GM21515 (cell line): ENCODE measurements around the gene OBP2A.
"Not testable (repeated sequence)": the region's sequence is repeated elsewhere in the genome, so short reads cannot be mapped to it uniquely, and the experiment has no call there.

Source experiments
- ATAC-seq: cut with Tn5 transposase; IDR thresholded peaks from one replicate; pipeline ENCODE4 v1.9.1; 2021; ENCODE audit not compliant: unreplicated experiment

OBP2A gene, protein sequence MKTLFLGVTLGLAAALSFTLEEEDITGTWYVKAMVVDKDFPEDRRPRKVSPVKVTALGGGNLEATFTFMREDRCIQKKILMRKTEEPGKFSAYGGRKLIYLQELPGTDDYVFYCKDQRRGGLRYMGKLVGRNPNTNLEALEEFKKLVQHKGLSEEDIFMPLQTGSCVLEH

DNA sequence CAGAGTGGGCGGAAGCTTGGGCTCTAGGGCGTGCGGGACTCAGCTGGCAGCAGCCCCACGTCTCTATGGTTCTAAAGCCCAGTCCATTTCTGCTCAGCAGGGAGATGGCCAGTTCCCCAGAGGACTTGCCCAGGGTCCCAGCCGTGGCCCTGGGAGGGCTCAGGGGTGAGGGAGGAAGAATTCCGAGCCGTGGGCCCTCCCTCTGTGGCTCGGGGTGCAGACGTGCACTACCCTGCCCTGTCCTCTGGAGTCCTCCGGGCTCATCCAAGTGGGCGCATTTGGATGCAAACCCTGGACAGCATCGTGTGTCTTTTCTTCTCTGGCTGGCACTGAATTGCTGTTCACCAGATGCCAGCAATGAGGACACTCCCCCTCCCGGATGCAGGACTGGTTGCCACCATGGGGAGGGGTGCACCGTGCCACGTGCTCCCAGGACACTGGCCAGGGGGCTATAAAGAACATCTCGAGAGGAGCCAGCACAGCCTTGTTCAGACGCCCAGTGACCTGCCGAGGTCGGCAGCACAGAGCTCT is at the start of gene OBP2A:
TSS of gene OBP2A (plus strand) at position 481 of the 531 bp plus-strand sequence. CDS start 55 bp downstream, outside the sequence.
- ATAC-seq, result not testable (repeated sequence)

DNA sequence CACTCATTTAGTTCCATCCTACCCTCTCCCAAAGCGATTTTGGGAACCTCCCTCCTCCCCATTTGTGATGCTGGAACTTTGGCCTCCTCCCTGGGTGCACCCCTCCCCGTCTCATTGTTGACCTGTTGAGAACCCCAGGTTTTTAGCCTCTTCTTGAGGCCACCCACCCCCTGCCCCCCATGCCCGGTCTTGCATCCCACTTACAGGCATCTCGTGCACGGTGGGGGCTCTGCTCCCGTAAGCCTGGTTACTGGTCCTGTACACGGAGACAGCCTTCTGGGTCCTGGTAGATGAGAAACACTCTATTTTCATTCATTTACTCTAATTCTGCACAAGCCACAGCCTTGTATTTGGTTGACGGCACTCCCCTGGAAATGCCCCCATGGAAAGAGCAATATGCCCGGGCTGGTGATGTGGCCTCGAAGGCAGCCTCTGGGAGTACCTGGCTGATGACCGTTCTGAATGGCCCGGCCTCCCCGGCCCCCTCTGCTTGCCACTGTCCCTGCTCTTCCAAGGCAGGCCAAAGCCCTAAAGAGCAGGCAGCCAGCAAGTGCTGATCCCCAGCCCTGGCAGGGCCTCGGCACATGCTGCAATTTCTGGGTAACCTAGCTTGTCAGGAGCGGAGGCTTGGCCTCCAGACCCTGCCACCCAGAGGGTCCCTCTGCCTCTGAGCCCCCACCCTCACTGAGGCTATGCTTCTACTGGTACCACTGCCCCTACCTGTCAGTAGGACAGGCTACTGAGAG is 47.4 kb upstream of the OBP2A start:
- ATAC-seq, result no peak

DNA sequence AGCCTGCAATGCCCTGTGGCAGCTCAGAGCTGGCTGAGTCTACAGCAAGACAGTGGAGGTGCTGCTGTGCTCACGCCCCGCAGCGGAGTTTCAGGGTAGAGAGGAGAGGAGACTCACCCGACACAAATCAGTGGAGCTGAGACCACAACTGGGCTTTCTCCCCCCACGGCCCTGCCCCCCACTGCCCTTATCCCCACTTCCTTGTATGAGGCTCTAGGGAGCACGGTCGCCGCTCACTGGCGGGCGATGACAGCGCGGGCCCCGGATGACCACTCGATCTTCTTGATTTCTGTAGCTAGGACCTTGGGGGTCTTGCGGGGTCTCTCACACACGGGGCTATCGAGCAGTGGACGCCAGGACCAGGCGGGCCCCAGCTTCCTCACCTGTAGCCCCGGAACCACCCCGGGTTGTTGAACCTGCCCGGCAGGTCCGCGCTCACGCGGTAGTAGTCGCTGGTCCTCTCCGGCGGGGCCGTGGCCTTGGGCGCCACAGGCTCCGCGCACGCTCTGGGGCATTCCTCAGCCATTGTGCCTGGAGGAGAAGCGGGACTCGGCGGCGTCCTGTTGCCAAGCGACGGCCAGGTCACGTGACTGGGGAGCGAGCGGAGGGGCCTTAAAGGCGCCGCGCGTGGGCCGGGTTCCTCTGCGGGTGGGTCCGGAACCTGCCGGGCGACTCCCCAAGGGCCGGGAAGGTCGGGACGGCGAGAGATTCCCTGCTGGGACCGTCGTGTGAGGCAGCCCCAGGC is 46.4 kb upstream of the OBP2A start:
- ATAC-seq, result peak; percentile 62

DNA sequence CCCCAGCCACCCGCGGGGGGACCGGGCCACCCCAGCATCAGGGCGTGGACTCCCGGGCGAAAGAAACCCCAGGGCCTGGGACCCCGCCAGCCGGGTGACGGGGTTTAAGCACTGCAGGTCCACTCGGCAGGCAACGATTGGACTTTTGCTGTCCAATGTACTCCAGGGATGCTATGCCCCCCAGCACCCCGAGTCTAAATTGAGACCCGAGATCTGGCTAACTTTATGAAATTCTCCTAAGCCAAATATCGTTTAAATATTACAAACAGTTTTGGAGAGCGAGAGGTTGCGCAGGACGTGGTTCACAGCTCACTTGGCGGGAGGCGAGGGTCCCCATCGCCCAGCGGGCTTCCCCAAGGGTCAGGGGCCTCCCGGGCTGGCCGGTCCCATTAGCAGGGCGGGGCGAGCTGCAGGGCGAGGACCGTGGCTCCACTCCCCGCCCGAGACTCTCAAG is 45.8 kb upstream of the OBP2A start:
- ATAC-seq, result no peak

DNA sequence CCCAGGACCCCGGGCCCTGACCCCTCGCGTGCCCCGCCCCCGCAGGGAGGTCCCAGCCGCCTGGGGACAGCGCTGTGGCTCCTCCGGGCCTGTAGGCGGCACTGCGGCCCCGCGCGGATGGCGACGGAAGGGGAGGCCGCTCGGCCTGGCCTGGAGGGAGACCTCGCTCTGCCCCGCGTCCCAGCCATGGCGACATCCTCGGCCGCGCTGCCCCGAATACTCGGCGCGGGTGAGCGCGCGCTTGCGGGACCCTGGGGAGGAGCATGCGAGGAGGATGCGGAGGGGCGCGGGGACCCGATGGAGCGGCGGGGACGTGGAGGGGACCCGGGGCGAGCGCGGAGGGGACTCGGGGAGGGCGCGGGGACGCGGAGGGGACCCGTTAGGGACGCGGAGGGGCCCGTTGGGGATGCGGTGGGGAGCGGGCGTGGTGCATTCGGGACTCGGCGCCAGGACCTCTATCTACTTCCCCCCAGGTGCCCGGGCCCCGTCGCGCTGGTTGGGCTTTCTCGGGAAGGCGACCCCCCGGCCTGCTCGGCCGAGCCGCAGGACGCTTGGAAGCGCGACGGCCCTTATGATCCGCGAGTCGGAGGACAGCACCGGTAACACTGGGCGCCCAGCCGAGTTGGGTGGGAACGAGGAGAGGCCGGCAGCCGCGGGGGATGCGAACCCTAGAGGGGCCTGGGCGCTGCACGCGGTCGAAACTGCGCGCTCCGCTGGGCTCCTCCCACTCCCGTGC is 45.2 kb upstream of the OBP2A start, which contains the start of gene MRPS2:
TSS of gene MRPS2 (plus strand) at position 158 of the 736 bp plus-strand sequence. CDS start at position 187, 29 bp downstream.
- peak; percentile 79 for ATAC-seq

DNA sequence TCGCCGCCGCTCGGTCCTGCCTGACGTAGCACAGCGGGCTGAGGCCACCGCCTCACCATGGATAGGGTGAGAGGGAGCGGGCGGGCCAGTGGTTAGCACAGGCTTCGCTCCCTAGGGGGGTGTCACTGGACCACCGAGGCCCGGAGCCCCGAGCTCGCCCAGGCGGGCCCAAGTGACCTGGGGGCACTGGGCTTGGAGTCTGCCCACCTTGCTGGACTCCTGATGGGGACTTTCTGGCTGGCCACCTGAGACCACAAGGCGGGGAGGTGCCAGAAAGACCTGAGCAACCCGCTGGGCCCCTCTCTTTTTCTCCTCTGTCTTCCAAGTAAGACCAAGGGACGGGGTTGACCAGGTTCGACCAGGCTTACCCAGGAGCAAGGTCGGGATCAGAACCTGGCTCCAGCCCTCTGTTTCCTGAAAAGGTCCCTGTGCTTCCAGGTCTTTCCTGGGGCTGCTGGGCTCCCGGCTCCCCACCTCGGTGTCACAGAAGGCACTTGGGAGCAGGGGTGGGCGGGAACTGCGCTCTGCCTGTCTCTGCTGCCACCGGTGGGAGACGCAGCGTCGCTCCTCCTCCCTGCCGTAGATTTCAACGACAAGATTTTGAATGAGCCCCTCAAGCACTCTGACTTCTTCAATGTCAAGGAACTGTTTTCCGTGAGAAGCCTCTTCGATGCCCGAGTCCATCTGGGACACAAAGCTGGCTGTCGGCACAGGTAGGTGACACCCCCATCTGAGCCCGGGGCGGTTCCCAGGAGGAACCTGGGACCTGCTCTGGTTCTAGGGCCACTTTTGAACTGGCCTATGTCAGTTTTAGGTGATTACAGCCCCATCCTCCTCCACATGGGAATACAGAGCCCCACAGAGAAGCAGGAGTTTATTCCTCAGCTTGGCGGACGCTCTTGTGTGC is 44.4 kb upstream of the OBP2A start:
- peak; percentile 40 for ATAC-seq

DNA sequence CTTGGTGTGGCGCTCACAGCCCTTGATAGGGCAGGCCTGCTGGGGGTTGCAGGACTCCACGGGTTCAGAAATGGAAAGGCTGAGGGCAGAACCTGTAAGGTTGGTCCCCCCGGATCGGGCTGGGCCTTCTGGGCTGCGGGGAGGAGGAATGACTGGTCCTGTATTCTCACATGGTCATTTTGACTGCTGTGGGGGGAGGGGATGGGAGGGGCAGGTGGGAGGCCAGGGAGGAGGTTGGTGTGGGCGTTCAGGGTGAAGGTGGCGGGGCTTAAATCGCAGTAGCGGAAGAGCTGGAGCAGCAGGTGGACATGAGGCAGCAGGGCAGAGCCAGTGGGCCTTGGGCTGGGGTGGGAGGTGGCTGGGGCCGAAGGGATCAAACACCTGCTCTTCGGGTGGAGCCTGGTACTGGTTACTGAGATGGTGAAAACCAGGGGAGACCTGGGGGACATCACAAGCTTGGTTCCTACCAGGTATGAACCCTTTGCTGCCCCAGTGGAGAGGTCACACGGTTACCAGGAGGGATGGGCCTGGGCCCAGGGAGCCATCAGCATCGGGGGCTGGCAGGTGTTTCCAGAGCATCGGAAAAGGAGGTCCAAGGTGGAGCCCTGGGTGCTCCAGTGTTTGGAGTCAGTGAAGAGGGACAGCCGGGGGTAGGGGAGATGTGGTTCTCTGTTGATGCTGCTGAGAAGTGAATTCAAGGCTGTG is 43.6 kb upstream of the OBP2A start:
- no peak for ATAC-seq

DNA sequence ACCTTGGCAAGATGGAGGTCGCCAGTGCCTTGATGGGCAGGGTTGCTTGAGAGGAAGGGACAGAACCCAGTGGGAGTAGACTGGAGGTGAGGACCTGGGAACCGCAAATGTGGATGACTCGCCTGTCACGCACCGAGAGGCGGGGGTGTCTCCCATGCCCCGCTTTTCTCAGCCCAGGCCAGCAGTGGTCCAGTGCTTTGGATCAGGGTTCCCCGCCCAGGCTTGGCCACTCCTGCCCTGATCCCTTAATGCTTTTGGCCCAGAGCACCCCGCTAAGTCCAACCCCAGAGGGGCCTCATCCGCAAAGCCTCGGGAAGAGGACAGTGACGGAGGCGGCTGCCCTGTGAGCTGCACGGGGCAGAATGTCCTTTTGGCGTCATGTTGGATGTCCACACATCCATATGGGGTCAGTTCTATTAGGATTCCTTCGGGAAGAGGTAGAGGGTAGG is 43.0 kb upstream of the OBP2A start:
- no peak for ATAC-seq

DNA sequence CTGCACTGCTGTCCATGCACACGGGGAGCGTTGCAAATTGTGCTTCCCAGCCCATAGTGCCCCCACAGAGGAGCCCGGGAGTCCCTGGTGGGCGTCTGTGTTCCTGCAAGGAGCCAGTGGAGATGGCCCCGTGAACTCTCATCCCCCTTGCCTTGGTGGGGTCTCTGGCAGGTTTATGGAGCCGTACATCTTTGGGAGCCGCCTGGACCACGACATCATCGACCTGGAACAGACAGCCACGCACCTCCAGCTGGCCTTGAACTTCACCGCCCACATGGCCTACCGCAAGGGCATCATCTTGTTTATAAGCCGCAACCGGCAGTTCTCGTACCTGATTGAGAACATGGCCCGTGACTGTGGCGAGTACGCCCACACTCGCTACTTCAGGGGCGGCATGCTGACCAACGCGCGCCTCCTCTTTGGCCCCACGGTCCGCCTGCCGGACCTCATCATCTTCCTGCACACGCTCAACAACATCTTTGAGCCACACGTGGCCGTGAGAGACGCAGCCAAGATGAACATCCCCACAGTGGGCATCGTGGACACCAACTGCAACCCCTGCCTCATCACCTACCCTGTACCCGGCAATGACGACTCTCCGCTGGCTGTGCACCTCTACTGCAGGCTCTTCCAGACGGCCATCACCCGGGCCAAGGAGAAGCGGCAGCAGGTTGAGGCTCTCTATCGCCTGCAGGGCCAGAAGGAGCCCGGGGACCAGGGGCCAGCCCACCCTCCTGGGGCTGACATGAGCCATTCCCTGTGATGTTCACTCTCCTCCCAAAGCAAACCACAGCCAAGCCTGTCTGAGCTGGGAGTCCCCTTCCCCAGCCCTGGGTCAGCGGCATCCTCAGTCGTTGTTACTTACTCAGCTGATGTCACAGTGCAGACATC is 42.3 kb upstream of the OBP2A start:
- ATAC-seq, result no peak

DNA sequence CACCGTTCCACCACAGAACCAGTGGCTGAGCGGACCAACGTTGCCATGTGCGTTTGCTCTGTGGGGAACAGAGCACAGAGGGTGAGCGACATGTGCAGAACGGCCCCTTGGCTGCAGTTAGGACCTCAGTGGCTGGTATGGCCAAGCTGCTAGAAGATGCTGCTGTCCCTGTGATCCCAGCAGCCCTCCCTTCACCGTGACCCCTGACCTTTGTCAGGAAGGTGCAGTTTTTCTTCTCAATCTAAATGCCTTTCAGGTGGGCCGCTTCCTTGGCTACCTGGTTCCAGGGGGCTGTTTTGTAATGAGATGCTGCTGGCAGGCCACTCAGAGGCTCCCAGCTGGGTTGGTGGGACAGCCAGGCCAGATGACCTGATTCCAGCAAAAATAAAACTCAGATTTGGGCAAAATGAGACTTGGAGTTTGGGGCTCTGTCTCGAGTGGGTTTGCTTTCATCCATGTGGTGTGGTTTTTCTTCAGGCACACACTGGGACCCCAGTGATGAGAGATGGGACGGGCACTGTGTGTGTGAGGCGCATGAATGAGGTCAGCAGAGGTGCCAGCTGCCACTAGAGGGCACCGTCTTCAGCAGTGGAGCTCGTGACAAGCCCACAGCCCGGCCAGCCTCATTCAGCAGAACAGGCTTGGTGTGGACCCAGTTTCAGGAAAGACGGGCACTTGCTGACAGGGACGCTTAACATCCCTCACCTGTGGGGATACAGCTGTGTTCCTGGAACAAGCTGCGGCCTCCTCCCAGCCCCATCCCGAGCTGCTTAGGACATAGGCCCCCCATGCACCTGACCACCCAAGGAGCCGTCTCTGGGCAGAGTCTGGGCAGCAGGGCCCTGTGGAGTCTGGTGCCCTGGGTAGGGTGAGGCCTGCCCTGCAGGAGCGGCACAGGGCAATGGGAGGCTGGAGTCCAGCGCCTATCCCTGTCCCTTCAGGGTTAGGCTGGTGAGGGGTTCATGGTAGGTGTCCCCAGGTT is 41.4 kb upstream of the OBP2A start:
- ATAC-seq, result no peak

DNA sequence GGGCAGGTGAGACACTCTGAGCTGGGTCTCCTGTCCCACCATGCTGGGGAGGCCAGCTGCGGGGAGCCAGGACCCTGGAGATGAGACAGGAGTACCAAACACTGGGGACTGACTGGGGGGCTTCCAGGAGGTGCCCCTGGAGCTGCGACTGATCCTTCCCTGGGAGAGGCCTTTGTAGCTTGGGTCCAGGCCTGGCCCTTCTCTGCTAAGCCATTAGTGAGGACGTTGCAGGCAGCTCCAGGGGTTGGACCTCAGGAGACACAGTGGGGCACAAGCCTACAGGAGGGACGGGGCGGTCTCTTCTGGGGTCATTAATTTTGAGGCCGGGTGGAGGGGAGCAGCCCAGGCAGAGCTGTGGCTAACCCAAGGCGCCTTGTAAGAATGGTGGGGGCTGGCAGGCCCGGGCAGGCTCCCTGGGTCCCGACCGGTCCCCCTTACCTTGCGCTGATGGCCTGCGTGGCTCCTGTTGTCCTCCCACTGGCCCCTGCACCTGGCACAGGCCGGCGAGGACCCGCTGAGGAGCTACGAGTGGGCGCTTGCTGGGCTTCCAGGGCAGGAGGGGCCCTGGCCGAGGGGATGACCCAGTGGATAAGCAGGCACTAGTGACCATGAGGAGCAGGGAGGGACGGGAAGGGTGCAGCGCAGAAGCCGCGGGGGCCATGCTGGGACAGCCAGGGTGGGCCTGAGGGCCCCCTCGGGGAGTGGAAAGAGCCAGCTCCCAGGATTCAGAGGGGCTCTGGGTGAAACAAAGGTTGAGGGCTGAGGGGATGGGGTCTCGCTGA is 40.3 kb upstream of the OBP2A start:
- ATAC-seq, result no peak

DNA sequence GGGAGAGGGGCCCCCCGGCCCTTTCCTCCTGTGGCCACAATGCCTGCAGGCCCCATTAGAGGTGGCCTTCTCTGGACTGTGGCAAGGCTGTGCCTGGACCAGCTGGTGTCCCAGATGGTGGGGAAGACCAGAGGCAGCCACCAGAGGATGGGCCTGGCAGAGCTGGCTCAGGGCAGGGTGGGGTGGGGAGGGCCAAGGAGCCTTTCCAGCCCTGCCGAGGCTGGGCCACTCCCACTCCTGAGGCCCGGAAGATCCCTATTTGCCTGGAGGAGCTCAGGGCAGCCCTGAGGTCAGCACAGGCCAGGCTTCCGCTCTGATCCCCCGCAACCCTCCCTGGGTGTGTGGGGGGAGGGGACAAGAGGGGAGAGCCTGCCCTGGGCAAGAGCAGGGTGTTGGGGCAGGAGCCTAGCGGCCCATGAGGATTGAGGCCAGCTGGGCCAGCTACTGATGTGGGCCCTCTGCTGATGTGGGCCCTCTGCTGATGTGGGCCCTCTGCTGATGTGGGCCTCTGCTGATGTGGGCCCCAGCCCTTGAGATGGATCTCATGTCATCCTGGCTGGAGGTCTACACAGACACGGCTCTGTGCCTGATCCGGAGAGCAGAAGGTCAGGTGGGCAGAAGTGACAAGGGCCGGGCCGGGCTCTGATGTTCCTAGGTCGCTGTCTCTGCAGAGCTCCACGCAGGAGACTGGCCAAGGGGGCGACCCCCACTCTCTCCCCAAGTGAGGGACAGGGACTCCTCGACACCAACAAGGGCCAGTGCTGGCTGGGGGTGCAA is 39.4 kb upstream of the OBP2A start:
- no peak for ATAC-seq

DNA sequence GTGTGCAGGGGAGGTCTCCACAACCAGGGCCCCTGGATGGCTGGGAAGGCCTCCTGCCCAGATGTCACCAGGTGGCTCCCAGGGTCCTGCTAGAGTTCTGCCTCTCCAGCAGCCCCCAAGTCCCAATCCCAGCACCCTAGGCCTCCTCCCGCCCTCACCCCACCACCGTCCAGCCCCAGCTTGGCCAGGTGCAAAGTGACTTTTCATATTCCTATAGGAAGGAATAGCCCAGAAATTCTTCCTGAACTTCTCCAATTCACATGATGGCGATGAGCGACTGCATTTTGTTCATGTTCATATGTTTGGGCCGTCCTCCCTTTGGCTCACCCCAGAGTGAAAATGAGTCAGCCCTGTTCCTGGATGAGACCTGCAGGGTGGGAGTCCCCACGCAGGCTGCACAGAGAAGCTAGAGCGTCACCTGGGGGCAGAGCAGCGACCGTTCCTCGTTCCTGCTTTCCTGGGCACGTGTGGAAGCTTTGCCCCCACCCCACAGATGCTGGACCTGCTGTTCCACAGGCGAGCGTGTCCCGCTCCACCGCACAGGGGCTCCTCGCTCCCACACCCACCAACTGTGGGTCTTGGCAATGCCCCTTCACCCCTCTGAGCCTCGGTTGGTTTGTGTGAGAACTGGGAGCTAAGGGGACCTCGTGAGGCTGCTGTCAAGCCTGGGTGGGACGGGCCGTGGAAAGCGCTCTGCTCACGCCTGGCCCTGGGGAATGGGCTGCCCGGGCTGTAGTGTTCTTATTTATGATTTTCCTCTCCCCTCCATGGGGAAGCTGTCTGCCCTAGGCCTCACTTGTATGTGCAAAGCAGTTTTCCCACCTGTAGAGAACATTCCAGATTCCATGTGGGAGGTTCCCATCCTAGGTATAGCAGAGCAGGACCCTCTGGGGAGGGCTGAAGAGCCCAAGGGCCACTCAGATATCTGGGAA is 38.6 kb upstream of the OBP2A start:
- no peak for ATAC-seq

DNA sequence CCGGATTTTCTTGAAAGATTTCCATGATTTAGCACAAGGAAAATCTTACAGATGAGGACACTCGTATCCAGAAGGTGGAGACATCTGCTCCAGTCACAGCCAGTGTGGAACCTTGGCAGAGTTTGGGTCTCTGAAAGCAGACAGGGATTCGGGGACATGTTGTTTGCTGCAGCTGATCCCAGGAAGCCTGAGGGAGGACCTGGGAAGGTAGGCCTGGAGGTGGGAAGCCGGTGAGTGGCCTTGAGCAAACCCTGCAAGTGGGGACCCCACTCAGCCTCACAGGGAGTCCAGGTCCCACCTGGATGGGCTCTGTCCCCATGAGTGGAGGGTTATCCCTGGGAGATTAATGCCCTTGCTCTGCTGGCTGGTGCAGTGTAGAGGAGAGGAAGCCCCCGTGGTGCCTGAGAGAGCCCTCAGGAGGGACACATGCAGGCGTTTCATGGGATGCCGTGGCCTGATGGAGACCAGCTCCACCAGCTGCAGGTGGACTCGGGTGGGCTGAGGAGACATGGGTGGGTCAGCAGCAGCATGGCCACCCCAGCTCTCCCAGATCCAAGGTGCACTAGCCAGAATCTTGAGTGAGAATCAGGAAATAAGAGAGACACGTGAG is 37.6 kb upstream of the OBP2A start:
- ATAC-seq, result no peak
